HL-60 (cell line): ENCODE measurements around the gene PSMB7.

Experiments used
- DNase-seq, 2 experiments: peaks; one replicate each; pipeline ENCODE4 v3.0.0-alpha.2; 2010 to 2020; ENCODE audit warnings: low read depth in 1 of 2, low spot score in 1 of 2
- H3K27ac ChIP-seq: fragments of 250-450 bp; sonication (Bioruptor Pico); replicated peaks from 2 replicates; pipeline ENCODE4 v1.5.1; 2020; ENCODE audit warnings: mild to moderate bottlenecking, moderate library complexity
- H3K27me3 ChIP-seq: fragments of 250-450 bp; sonication (Bioruptor Pico); 2 replicates; pipeline ENCODE4 v1.5.1; 2021; ENCODE audit warnings: mild to moderate bottlenecking, moderate library complexity; ENCODE audit not compliant: insufficient read depth, poor library complexity, severe bottlenecking
- H3K4me3 ChIP-seq: replicated peaks from 2 replicates; pipeline ENCODE4 v1.5.1; 2011; ENCODE audit warnings: mild to moderate bottlenecking, control low read depth, low read length; ENCODE audit not compliant: insufficient read depth
- CTCF ChIP-seq: IDR thresholded peaks from one replicate; pipeline ENCODE4 v1.5.1; 2011; ENCODE audit warnings: low read length, control low read depth, inconsistent platforms; ENCODE audit not compliant: insufficient read depth
- GABPA ChIP-seq: IDR thresholded peaks from 2 replicates; pipeline ENCODE4 v1.6.1; 2012; ENCODE audit warnings: low read depth
- POLR2AphosphoS5 ChIP-seq: IDR thresholded peaks from 2 replicates; pipeline ENCODE4 v1.6.1; 2012; ENCODE audit warnings: low read depth
- REST ChIP-seq: IDR thresholded peaks from 2 replicates; pipeline ENCODE4 v1.6.1; 2012; ENCODE audit warnings: low read depth; ENCODE audit not compliant: insufficient replicate concordance
- SPI1 ChIP-seq: IDR thresholded peaks from 2 replicates; pipeline ENCODE4 v1.6.1; 2012; ENCODE audit warnings: low read depth, mild to moderate bottlenecking, borderline replicate concordance

PSMB7 gene

GRCh38 chr9:124453586-124454191 is 38.4 kb upstream of the PSMB7 start:
- DNase-seq: no peak
- Histone ChIP-seq H3K4me3 (no peak overlapping the region; the same call in 1 of the 2 replicates), H3K27ac (no peak overlapping the region), H3K27me3 (peaks cover 6% of the 10 kb centered on the region)
- no peak for TF ChIP-seq POLR2AphosphoS5
- TF ChIP-seq CTCF: no peak
- TF ChIP-seq GABPA: no peak
- no peak for TF ChIP-seq REST
- no peak for TF ChIP-seq SPI1

- H3K4me3 ChIP-seq: no peak overlapping the region; the same call in 1 of the 2 replicates
- no peak for TF ChIP-seq REST
- TF ChIP-seq POLR2AphosphoS5: no peak
- no peak for TF ChIP-seq CTCF
- no peak for TF ChIP-seq GABPA
- TF ChIP-seq SPI1: no peak
- H3K27me3 ChIP-seq: peaks cover 6% of the 10 kb centered on the region
- H3K27ac ChIP-seq: no peak overlapping the region
- no peak for DNase-seq
Measured at GRCh38 chr9:124452841-124453585, 37.8 kb upstream of the PSMB7 start.

- no peak overlapping the region for H3K27ac ChIP-seq
- DNase-seq: no peak
- TF ChIP-seq CTCF: no peak
- TF ChIP-seq POLR2AphosphoS5: no peak
- no peak for TF ChIP-seq REST
- TF ChIP-seq GABPA: no peak
- no peak for TF ChIP-seq SPI1
- peaks cover 6% of the 10 kb centered on the region for H3K27me3 ChIP-seq
- no peak overlapping the region for H3K4me3 ChIP-seq
Measured at GRCh38 chr9:124452326-124452725, 37.1 kb upstream of the PSMB7 start.
